ENCODE measurements around the gene TCF20.

The TCF20 gene

GRCh38 chr22:42282943-42283277 lies 12.5 kb upstream of the TCF20 start:
- no peak overlapping the region for H3K27ac ChIP-seq
- TF ChIP-seq CTCF (conservative IDR thresholded peaks at IDR 0.05; ENCODE audit: low read depth): no peak
- ChIA-PET POLR2A (ENCODE audit: low non-redundant PET) (no interaction called here), CTCF (interaction anchor here (0.6 kb wide), 2 partner anchors 170 to 190 kb away, joined by 3 to 4 read pairs; no protein-coding TSS in a partner anchor)
- DNase-seq (ENCODE audit: low spot score): no peak

GRCh38 chr22:42282252-42282942 lies 11.9 kb upstream of the TCF20 start:
- ChIA-PET POLR2A (ENCODE audit: low non-redundant PET) (no interaction called here), CTCF (interaction anchor here (0.6 kb wide), 2 partner anchors 169 to 191 kb away, joined by 3 to 4 read pairs; no protein-coding TSS in a partner anchor)
- H3K27ac ChIP-seq: no peak overlapping the region
- DNase-seq (ENCODE audit: low spot score): no peak
- no peak for TF ChIP-seq CTCF (conservative IDR thresholded peaks at IDR 0.05; ENCODE audit: low read depth)

- DNase-seq (ENCODE audit: low spot score): no peak
- POLR2A ChIA-PET (ENCODE audit: low non-redundant PET): no interaction called here
- no peak for TF ChIP-seq CTCF (conservative IDR thresholded peaks at IDR 0.05; ENCODE audit: low read depth)
- H3K27ac ChIP-seq: no peak overlapping the region
- CTCF ChIA-PET: no interaction called here
These were observed 11.3 kb upstream of the TCF20 start for GRCh38 chr22:42281706-42282251.

GRCh38 chr22:42281284-42281683 lies 10.8 kb upstream of the TCF20 start:
- H3K27ac ChIP-seq: no peak overlapping the region
- no peak for TF ChIP-seq CTCF (conservative IDR thresholded peaks at IDR 0.05; ENCODE audit: low read depth)
- DNase-seq (ENCODE audit: low spot score): no peak
- POLR2A ChIA-PET (ENCODE audit: low non-redundant PET): no interaction called here
- CTCF ChIA-PET: no interaction called here

GRCh38 chr22:42280836-42281235 lies 10.4 kb upstream of the TCF20 start:
- no peak overlapping the region for H3K27ac ChIP-seq
- ChIA-PET CTCF (no interaction called here), POLR2A (ENCODE audit: low non-redundant PET) (no interaction called here)
- no peak for DNase-seq (ENCODE audit: low spot score)
- no peak for TF ChIP-seq CTCF (conservative IDR thresholded peaks at IDR 0.05; ENCODE audit: low read depth)

- POLR2A ChIA-PET (ENCODE audit: low non-redundant PET): no interaction called here
- H3K27ac ChIP-seq: no peak overlapping the region
- no peak for TF ChIP-seq CTCF (conservative IDR thresholded peaks at IDR 0.05; ENCODE audit: low read depth)
- CTCF ChIA-PET: no interaction called here
- no peak for DNase-seq (ENCODE audit: low spot score)
These were observed 9.7 kb upstream of the TCF20 start for GRCh38 chr22:42280140-42280539.

All from RWPE1 (cell line).